HepG2 (cell line): Measurements from ENCODE around the gene SSNA1. TPM values are rescaled to one million over a fixed set of nuclear protein-coding genes. Genes with fewer than 3 reads are reported as not detected.

Experiments
- ARID3A ChIP-seq: IDR thresholded peaks from 2 replicates; pipeline ENCODE4 v1.6.1; 2012; ENCODE audit warnings: low read depth, low read length, improper control_type of control experiment
- BHLHE40 ChIP-seq: IDR thresholded peaks from 2 replicates; pipeline ENCODE4 v1.6.1; 2011; ENCODE audit warnings: low read length, improper control_type of control experiment
- DMTF1 ChIP-seq: sonication (generic); formaldehyde crosslinking; IDR thresholded peaks from 2 replicates; pipeline ENCODE4 v1.4.0; 2020; ENCODE audit warnings: mild to moderate bottlenecking, missing genetic modification reagents
- KLF13 ChIP-seq: sonication (generic); formaldehyde crosslinking; IDR thresholded peaks from 2 replicates; pipeline ENCODE4 v1.4.0; 2020; ENCODE audit warnings: mild to moderate bottlenecking, missing genetic modification reagents
- LCORL ChIP-seq, 2 experiments: fragments of 450-650 bp in 1 of 2; sonication (generic) in 1 of 2; formaldehyde crosslinking in 1 of 2; IDR thresholded peaks; 2 replicates each; pipeline versions ENCODE4 v1.5.0 to v1.6.1; 2017 to 2020; ENCODE audit warnings: antibody characterized with exemption in 1 of 2, missing genetic modification reagents in 1 of 2
- MXD4 ChIP-seq: IDR thresholded peaks from 2 replicates; pipeline ENCODE4 v1.6.1; 2016; ENCODE audit warnings: mild to moderate bottlenecking, missing biosample characterization, missing genetic modification reagents
- NR2F2 ChIP-seq: IDR thresholded peaks from 2 replicates; pipeline ENCODE4 v1.6.1; 2012; ENCODE audit warnings: low read depth, inconsistent platforms, borderline replicate concordance
- REPIN1 ChIP-seq: sonication (generic); formaldehyde crosslinking; IDR thresholded peaks from 2 replicates; pipeline ENCODE4 v1.8.0; 2022; ENCODE audit warnings: missing genetic modification reagents, low read depth, mild to moderate bottlenecking, borderline replicate concordance
- SOX5 ChIP-seq: IDR thresholded peaks from 2 replicates; pipeline ENCODE4 v1.6.1; 2016; ENCODE audit warnings: borderline replicate concordance
- ZBTB40 ChIP-seq, 2 experiments: fragments of 450-650 bp in 1 of 2; sonication (generic) in 1 of 2; formaldehyde crosslinking in 1 of 2; IDR thresholded peaks; 2 replicates each; pipeline versions ENCODE4 v1.6.1 to v1.8.0; 2016 to 2022; ENCODE audit warnings: antibody characterized with exemption in 1 of 2, mild to moderate bottlenecking in 1 of 2, missing genetic modification reagents in 1 of 2
- ZNF230 ChIP-seq: sonication (generic); formaldehyde crosslinking; IDR thresholded peaks from 2 replicates; pipeline ENCODE4 v1.4.0; 2020; ENCODE audit warnings: mild to moderate bottlenecking, missing genetic modification reagents
- ZNF549 ChIP-seq: sonication (generic); formaldehyde crosslinking; IDR thresholded peaks from 2 replicates; pipeline ENCODE4 v1.5.0; 2020; ENCODE audit warnings: missing genetic modification reagents
- ZNF678 ChIP-seq: sonication (generic); formaldehyde crosslinking; IDR thresholded peaks from 2 replicates; pipeline ENCODE4 v1.4.0; 2020; ENCODE audit warnings: mild to moderate bottlenecking, missing genetic modification reagents
- polyA plus RNA-seq, 8 experiments: library from polyadenylated mRNA; depleted of rRNA in 3 of 8; stranded (reverse) in 7 of 8; unstranded in 1 of 8; fragments of >200 nt; fragmentation: Illumina TruSeq in 4 of 8; extraction: Trizol in 4 of 8; gene quantifications; 2 replicates each; pipeline versions ENCODE4 v1.2.1 to v1.2.3, GENCODE V29; 2011 to 2016; ENCODE audit warnings: low read depth in 4 of 8, missing spikeins in 1 of 8, mixed read lengths in 1 of 8; ENCODE audit not compliant: insufficient read depth in 1 of 8
- total RNA-seq, 5 experiments: library from RNA; depleted of rRNA; stranded (reverse); fragments of >200 nt; fragmentation: Illumina TruSeq; extraction: Trizol; gene quantifications; 2 replicates each; pipeline ENCODE4 v1.2.3, GENCODE V29; 2016; ENCODE audit warnings: low read depth in 1 of 5

The SSNA1 gene
- total and polyA plus RNA-seq, 2 of the 13 experiments (the other 11 are each of a cell fraction or from before 2014, with no cell fraction given), result 35.9 to 49.4 TPM

GRCh38 chr9:137168904-137169856, 19.3 kb upstream of the SSNA1 start (continued):
- no peak for TF ChIP-seq MXD4 (CRISPR knock-in tag)
- TF ChIP-seq DMTF1 (CRISPR knock-in tag), result no peak
- no peak for TF ChIP-seq NR2F2
- TF ChIP-seq REPIN1 (CRISPR knock-in tag), result no peak
- TF ChIP-seq LCORL (IDR thresholded peaks at IDR 0.05), result no peak
- no peak for TF ChIP-seq LCORL (CRISPR knock-in tag; IDR thresholded peaks at IDR 0.05)
- TF ChIP-seq ZBTB40 (IDR thresholded peaks at IDR 0.05), result no peak
- no peak; the same call in 1 of the 2 replicates for TF ChIP-seq ZBTB40 (CRISPR knock-in tag; IDR thresholded peaks at IDR 0.05)
- TF ChIP-seq KLF13 (CRISPR knock-in tag), result no peak
- no peak for TF ChIP-seq ZNF230 (CRISPR knock-in tag)
- TF ChIP-seq ARID3A, result no peak
- TF ChIP-seq ZNF549 (CRISPR knock-in tag), result no peak
- no peak for TF ChIP-seq ZNF678 (CRISPR knock-in tag)
- TF ChIP-seq BHLHE40, result peak; percentile 45; the same call in 1 of the 2 replicates
- no peak for TF ChIP-seq SOX5 (CRISPR knock-in tag)
